Left forelimb (tissue), 1 donor: ENCODE data around the gene GLT1D1.

Experiments used
- DNase-seq: peaks from one replicate; pipeline ENCODE4 v3.0.0-alpha.2; 2018; ENCODE audit warnings: low spot score

GLT1D1 gene

DNA sequence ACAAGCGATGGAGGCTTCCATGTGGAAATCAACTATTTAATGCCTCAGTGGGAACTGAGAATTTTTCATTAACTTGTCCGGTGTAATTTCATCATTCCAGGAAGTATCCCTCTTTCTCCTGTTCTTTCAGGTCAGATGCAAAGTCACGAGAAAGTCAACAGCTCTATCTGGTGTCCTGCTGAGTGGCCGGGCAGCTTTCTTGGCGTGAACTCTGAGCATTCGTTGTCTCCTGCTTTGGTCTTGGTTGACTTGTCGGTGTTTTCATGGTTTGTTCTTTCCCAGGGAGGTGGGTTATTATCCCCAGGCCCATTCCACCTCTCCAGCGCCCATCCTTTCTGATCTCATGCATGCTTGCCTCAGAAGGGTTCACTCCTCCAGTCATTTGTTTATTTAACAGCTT lies 149.1 kb downstream of the GLT1D1 start:
- no peak for DNase-seq

DNA sequence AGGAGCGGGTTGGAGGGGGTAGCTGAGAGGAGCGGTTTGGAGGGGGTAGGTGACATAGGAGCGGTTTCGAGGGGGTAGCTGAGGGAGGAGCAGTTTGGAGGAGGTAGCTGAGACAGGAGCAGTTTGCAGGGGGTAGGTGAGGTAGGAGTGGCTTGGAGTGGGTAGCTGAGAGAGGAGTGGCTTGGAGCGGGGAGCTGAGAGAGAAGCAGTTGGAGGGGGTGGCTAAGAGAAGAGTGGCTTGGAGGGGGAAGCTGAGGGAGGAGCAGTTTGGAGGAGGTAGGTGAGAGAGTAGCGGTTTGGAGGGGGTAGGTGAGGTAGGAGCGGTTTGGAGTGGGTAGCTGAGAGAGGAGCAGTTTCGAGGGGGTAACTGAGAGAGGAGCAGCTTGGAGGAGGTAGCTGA lies 152.1 kb downstream of the GLT1D1 start:
- DNase-seq, result no peak

DNA sequence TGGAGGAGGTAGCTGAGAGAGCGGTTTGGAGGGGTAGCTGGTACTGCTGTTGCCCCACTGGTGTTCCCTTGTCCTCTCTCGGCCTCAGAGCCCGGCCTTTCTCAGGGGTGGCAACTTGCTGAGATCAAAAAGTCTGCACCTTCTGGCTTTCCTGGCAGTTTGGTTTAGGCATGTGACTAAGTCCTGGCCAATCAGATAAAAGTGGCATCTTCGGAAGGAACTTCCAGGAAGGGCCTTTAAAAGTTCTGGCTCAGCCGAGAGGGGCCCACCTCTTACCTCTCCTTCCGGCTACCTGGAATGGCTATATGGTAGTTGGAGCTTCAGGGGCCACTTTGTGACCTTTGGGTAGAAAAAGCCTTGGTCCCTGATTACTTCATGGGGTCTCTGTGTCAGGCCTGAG lies 152.6 kb downstream of the GLT1D1 start:
- no peak for DNase-seq

DNA sequence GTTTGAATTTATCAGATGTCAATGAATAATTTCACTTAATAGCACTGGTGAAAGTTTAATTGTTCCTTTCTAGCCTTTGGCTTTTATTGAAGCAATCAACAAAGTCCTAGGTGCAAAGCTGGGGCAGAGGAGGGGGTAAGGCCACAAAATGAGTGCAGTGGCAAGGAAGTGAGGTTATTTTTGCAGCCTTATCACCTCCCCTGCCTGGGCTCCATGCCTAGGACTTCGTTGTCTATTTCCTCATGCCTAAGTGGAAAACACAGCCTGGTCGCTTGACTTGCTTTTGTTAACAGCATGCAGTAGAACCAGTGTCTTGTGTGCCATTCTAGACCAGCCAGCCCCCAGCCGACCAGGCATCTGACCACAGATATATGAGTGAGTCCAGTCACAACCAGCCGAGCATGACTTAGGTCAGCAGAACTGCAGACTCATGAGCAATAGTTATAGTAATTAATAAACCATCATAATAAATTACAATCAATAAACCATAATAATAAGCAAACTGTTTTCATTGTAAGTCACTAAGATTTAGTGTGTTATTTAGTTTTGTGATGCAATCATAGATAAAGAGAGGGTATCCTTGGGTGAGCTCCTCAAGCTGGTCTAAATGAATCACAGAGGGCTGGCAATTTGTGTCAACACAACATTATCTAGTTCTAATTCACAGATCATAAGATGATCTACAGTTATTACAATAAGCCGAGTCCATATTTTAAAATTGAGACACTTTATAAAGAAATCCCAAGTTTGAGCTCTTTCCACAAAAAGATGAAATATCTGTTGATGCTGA lies 156.8 kb downstream of the GLT1D1 start:
- DNase-seq, result no peak

DNA sequence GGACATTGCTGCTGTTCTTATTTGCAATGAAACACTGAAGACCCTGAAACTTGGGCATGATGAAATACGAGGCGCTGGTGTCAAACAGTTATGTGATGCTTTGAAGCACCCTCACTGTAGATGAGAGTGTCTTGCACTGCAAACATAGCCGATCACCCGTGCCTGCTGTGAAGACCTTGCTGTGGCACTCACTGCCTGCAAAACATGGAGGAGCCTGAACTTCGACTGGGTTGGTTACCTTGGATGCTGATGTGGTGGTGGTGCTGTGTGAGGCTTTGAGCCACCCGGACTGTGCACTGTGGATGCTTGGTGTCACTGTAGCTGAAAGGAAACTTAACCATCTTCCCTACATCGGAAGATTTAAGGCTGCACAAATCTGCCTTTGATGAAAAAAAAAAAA lies 162.9 kb downstream of the GLT1D1 start:
- DNase-seq, result no peak

DNA sequence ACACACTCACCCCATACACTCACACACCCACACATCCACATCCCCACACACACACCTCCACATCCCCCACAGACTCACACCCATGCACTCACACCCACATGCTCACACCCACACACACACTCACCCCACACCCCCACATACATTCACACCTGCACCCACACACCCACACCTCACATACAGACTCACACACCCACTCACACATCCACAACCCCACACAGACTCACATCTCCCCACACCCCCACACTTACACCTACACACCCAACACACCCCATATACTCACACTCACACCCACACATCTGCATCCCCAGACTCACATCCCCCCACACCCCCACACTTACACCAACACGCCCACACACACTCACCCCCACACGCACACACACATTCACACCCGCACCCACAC lies 171.8 kb downstream of the GLT1D1 start:
- no peak for DNase-seq

DNA sequence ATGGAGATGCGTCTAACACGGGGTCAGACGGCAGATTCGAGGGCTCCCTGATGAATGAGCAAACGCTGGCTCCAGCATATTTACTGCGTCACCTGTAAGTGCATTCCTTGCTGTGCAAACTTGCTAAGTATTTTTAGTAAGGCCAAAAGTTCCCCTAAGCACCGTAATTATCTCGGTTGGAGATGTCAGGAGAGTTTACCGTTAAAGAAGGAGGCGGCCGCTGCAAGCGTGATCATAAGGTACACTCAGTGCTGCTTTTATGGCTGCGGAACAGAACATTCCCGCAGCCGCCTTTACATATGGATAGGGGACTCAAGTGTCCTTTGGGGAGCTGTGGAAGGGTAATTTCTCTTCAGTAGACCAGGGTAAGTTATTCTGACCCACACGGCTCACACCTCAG lies 175.6 kb downstream of the GLT1D1 start:
- DNase-seq, result no peak
